Measurements from ENCODE around the gene FAM83E. TPM values are rescaled to one million over a fixed set of nuclear protein-coding genes. Genes with fewer than 3 reads are reported as not detected.

FAM83E gene
- total and polyA plus RNA-seq, 2 of the 8 experiments (the other 6 are each of a cell fraction or from before 2014, with no cell fraction given), result 1.8 to 5.3 TPM

GRCh38 chr19:48658483-48658882 lies 43.6 kb upstream of the FAM83E start:
- no peak overlapping the region for H2BK5ac ChIP-seq (ENCODE audit: low read depth, low read length)
- H2BK12ac ChIP-seq (ENCODE audit: low read depth, low read length), result no peak overlapping the region
- no peak overlapping the region for H2AFZ ChIP-seq (ENCODE audit: low read length)
- no peak overlapping the region for H3K4ac ChIP-seq (replicated peaks; ENCODE audit: insufficient read length, low read depth, low read length)
- H3K79me1 ChIP-seq (ENCODE audit: low read depth, low read length), result no peaks in the 10 kb centered on the region
- no peak overlapping the region for H2BK15ac ChIP-seq (ENCODE audit: low read length)
- H3K23me2 ChIP-seq (ENCODE audit: low read depth, low read length), result no peaks in the 10 kb centered on the region
- CTCF ChIA-PET (ENCODE audit: partially characterized antibody), result interaction anchor here (0.7 to 3.0 kb wide), 3 partner anchors 13 to 166 kb away, joined by 4 to 9 read pairs (median 4); partner anchors contain the start of gene CA11
- no peak overlapping the region for H3K14ac ChIP-seq (ENCODE audit: insufficient read length)
- POLR2A ChIA-PET (ENCODE audit: partially characterized antibody), result interaction anchor here (1.0 kb wide), 1 partner anchor 89 kb away, joined by 4 read pairs; no protein-coding TSS in a partner anchor
- H4K5ac ChIP-seq (ENCODE audit: insufficient read length, low read depth, low read length), result no peak overlapping the region
- no peak overlapping the region for H3K4me2 ChIP-seq (ENCODE audit: insufficient read depth in 1 of 2, low read depth in 2 of 2, low read length in 2 of 2)
- H3K9me3 ChIP-seq (ENCODE audit: insufficient read depth in 2 of 2, low read depth in 1 of 2, low read length in 1 of 2), result no peaks in the 10 kb centered on the region; a peak in 2 of 4 replicates
- H4K91ac ChIP-seq (replicated peaks; ENCODE audit: insufficient read length, low read length), result no peak overlapping the region
- peak overlapping the region; percentile 33 for H2BK120ac ChIP-seq (replicated peaks; ENCODE audit: low read depth, low read length)
- no peak overlapping the region for H3K4me3 ChIP-seq (ENCODE audit: extremely low read depth in 1 of 4, insufficient read depth in 2 of 4, low read depth in 3 of 4, low read length in 4 of 4)
- no peaks in the 10 kb centered on the region for H3K36me3 ChIP-seq (ENCODE audit: control insufficient read depth in 2 of 4, insufficient read depth in 4 of 4, low read length in 3 of 4)
- H2AK5ac ChIP-seq (ENCODE audit: low read depth, low read length), result no peak overlapping the region
- whole genome bisulfite sequencing, 2 experiments (ENCODE audit: extremely low coverage in 1 of 2, insufficient coverage in 1 of 2, insufficient read length in 1 of 2, insufficient replicate concordance in 2 of 2, low coverage in 1 of 2, low lambda C conversion rate in 2 of 2, missing lambda C conversion rate in 1 of 2), result 94% methylated on average over 6 of the region's 6 CpGs; no CpG with 5 or more reads in 1 of the 2 experiments
- H4K20me1 ChIP-seq (replicated peaks in 1 of 2; ENCODE audit: control insufficient read depth in 1 of 2, insufficient read depth in 2 of 2, low read length in 2 of 2), result no peaks in the 10 kb centered on the region
- H3K27ac ChIP-seq (ENCODE audit: low read depth, low read length), result no peak overlapping the region
- no peak for DNase-seq (ENCODE audit: low read depth in 1 of 2, low spot score in 2 of 2)
- H2BK20ac ChIP-seq (ENCODE audit: low read length), result no peak overlapping the region
- H3K9ac ChIP-seq (replicated peaks in 1 of 4; ENCODE audit: extremely low read depth in 1 of 4, low read depth in 3 of 4, low read length in 3 of 4), result no peak overlapping the region
- no peak overlapping the region for H3K56ac ChIP-seq (replicated peaks; ENCODE audit: insufficient read length, low read depth, low read length)
- TF ChIP-seq TCF12 (IDR thresholded peaks at IDR 0.05; ENCODE audit: low read depth, low read length) (no peak), KDM1A (IDR thresholded peaks at IDR 0.05; ENCODE audit: borderline replicate concordance, low read length) (no peak), RXRA (IDR thresholded peaks at IDR 0.05; ENCODE audit: insufficient read depth, low read depth, low read length) (no peak), EZH2 (IDR thresholded peaks at IDR 0.05; ENCODE audit: low read depth, low read length, severe bottlenecking) (no peak), NRF1 (IDR thresholded peaks at IDR 0.05; ENCODE audit: low read depth, low read length) (no peak), TEAD4 (IDR thresholded peaks at IDR 0.05; ENCODE audit: low read depth, low read length) (no peak), EP300 (IDR thresholded peaks at IDR 0.05; ENCODE audit: borderline replicate concordance in 1 of 2, low read depth in 2 of 2, low read length in 2 of 2) (no peak)
- TF ChIP-seq, protein P1, sequence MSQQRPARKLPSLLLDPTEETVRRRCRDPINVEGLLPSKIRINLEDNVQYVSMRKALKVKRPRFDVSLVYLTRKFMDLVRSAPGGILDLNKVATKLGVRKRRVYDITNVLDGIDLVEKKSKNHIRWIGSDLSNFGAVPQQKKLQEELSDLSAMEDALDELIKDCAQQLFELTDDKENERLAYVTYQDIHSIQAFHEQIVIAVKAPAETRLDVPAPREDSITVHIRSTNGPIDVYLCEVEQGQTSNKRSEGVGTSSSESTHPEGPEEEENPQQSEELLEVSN (IDR thresholded peaks at IDR 0.05), result no peak
- FAIRE-seq, result no peak
- H3K79me2 ChIP-seq (ENCODE audit: control insufficient read depth in 1 of 2, insufficient read depth in 2 of 2, low read length in 2 of 2), result no peaks in the 10 kb centered on the region
- no peaks in the 10 kb centered on the region; a peak in 1 of 7 replicates for H3K4me1 ChIP-seq (replicated peaks in 1 of 4; ENCODE audit: control insufficient read depth in 3 of 4, insufficient read depth in 4 of 4, low read length in 3 of 4)
- H3K18ac ChIP-seq (ENCODE audit: extremely low read depth, low read length), result no peak overlapping the region
- H3K23ac ChIP-seq (ENCODE audit: insufficient read length), result no peak overlapping the region
- H3K27me3 ChIP-seq (replicated peaks in 1 of 4; ENCODE audit: control insufficient read depth in 3 of 4, extremely low read depth in 1 of 4, insufficient read depth in 3 of 4, low read length in 3 of 4), result no peaks in the 10 kb centered on the region; a peak in 1 of 7 replicates
- H4K8ac ChIP-seq (ENCODE audit: extremely low read depth, insufficient read depth, low read length), result no peak overlapping the region
